Muscle of leg (tissue), 11 donors: ENCODE results near the gene SAMHD1. TPM values are rescaled to one million over a fixed set of nuclear protein-coding genes. Genes with fewer than 3 reads are reported as not detected.
"Not testable (repeated sequence)": the region's sequence is repeated elsewhere in the genome, so short reads cannot be mapped to it uniquely, and the experiment has no call there.

Source experiments
- DNase-seq: peaks from one replicate; pipeline ENCODE4 v3.0.0; 2013
- H3K27ac ChIP-seq: one replicate; pipeline ENCODE4 v1.5.1; 2013; ENCODE audit warnings: mild to moderate bottlenecking, low read length, control low read depth
- H3K27me3 ChIP-seq: one replicate; pipeline ENCODE4 v1.6.1; 2013; ENCODE audit warnings: low read length; ENCODE audit not compliant: control insufficient read depth, insufficient read depth
- H3K36me3 ChIP-seq: one replicate; pipeline ENCODE4 v1.6.1; 2013; ENCODE audit warnings: low read length; ENCODE audit not compliant: control insufficient read depth, insufficient read depth
- H3K4me1 ChIP-seq: one replicate; pipeline ENCODE4 v1.6.1; 2013; ENCODE audit warnings: low read length; ENCODE audit not compliant: control insufficient read depth, insufficient read depth
- H3K4me3 ChIP-seq: one replicate; pipeline ENCODE4 v1.5.1; 2013; ENCODE audit warnings: low read length, control low read depth
- H3K9me3 ChIP-seq: replicated peaks from 2 replicates; pipeline ENCODE4 v1.6.1; 2013; ENCODE audit warnings: low read depth, low read length; ENCODE audit not compliant: control insufficient read depth
- WGBS: methylation state at CpG from one replicate; pipeline ENCODE4 v1.1.5; 2013; ENCODE audit warnings: missing lambda C conversion rate; ENCODE audit not compliant: insufficient coverage; 5-methylcytosine and 5-hydroxymethylcytosine counted together
- polyA plus RNA-seq, 8 donors: library from polyadenylated mRNA; unstranded; fragments of 120-200 nt; gene quantifications; one replicate each; pipeline versions ENCODE4 v1.2.1 to v1.2.3, GENCODE V29; 2013; ENCODE audit warnings: inconsistent platforms in 1 of 8, low replicate concordance in 1 of 8; ENCODE audit not compliant: insufficient read length in 8 of 8, insufficient read depth in 1 of 8
- total RNA-seq: library from RNA; stranded (reverse); fragments of 120-200 nt; gene quantifications from one replicate; pipeline ENCODE4 v1.2.4, GENCODE V29; 2013

The SAMHD1 gene
- total and polyA plus RNA-seq, 9 donors, result 22.1 to 39.9 (median 25.7) TPM

GRCh38 chr20:36984257-36984638, 32.7 kb upstream of the SAMHD1 start:
- DNase-seq, result no peak
- Histone ChIP-seq H3K27me3 (no peaks in the 10 kb centered on the region), H3K9me3 (no peaks in the 10 kb centered on the region), H3K36me3 (no peaks in the 10 kb centered on the region), H3K27ac (no peak overlapping the region), H3K4me3 (no peak overlapping the region), H3K4me1 (no peaks in the 10 kb centered on the region)
- no CpG with 5 or more reads among the region's 6 CpGs for WGBS

- no peaks in the 10 kb centered on the region for H3K4me1 ChIP-seq
- H3K27ac ChIP-seq, result no peak overlapping the region
- no peak for DNase-seq
- no CpG with 5 or more reads among the region's 3 CpGs for WGBS
- no peak overlapping the region for H3K4me3 ChIP-seq
- no peaks in the 10 kb centered on the region for H3K9me3 ChIP-seq
- no peaks in the 10 kb centered on the region for H3K36me3 ChIP-seq
- H3K27me3 ChIP-seq, result no peaks in the 10 kb centered on the region
Measured at GRCh38 chr20:36975099-36975818, 23.8 kb upstream of the SAMHD1 start.

DNA sequence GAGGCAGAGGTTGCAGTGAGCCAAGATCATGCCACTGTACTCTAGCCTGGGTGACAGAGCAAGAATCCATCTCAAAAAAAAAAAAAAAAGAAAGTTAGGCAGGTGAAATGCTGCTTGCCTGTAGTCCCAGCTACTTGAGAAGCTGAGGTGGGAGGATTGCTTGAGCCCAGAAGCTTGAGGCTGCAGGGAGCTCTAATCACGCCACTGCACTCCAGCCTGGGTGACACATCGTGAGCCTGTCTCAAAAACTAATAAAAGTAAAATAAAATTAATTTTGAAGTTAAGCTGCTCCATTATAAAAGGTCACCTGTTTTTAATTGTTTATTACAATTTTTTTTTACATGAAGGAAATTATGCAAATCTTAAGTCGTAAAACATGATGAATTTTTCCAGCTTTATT, 23.2 kb upstream of the SAMHD1 start:
- Histone ChIP-seq H3K4me1 (no peaks in the 10 kb centered on the region), H3K4me3 (no peak overlapping the region), H3K27ac (no peak overlapping the region), H3K27me3 (no peaks in the 10 kb centered on the region), H3K36me3 (no peaks in the 10 kb centered on the region), H3K9me3 (no peaks in the 10 kb centered on the region)
- WGBS, result no CpG with 5 or more reads among the region's 3 CpGs
- DNase-seq, result no peak

- no peak overlapping the region for H3K27ac ChIP-seq
- no peak overlapping the region for H3K4me3 ChIP-seq
- no peaks in the 10 kb centered on the region for H3K27me3 ChIP-seq
- H3K36me3 ChIP-seq, result no peaks in the 10 kb centered on the region
- no peaks in the 10 kb centered on the region for H3K4me1 ChIP-seq
- H3K9me3 ChIP-seq, result no peaks in the 10 kb centered on the region
- WGBS, result no CpG with 5 or more reads among the region's 1 CpG
- DNase-seq, result no peak
Measured at GRCh38 chr20:36971103-36971502, 19.6 kb upstream of the SAMHD1 start.

GRCh38 chr20:36969478-36970186, 18.1 kb upstream of the SAMHD1 start:
- no peaks in the 10 kb centered on the region for H3K27me3 ChIP-seq
- H3K9me3 ChIP-seq, result no peaks in the 10 kb centered on the region
- H3K4me1 ChIP-seq, result no peaks in the 10 kb centered on the region
- 69% methylated on average over 7 of the region's 10 CpGs for WGBS
- H3K36me3 ChIP-seq, result no peaks in the 10 kb centered on the region
- H3K27ac ChIP-seq, result no peak overlapping the region
- no peak overlapping the region for H3K4me3 ChIP-seq
- DNase-seq, result no peak

- Histone ChIP-seq H3K27ac (no peak overlapping the region), H3K36me3 (no peaks in the 10 kb centered on the region), H3K9me3 (no peaks in the 10 kb centered on the region), H3K27me3 (no peaks in the 10 kb centered on the region), H3K4me3 (no peak overlapping the region), H3K4me1 (no peaks in the 10 kb centered on the region)
- DNase-seq, result peak; percentile 52
- WGBS, result 82% methylated on average over 4 of the region's 4 CpGs
Measured at GRCh38 chr20:36969051-36969450, 17.5 kb upstream of the SAMHD1 start.

DNA sequence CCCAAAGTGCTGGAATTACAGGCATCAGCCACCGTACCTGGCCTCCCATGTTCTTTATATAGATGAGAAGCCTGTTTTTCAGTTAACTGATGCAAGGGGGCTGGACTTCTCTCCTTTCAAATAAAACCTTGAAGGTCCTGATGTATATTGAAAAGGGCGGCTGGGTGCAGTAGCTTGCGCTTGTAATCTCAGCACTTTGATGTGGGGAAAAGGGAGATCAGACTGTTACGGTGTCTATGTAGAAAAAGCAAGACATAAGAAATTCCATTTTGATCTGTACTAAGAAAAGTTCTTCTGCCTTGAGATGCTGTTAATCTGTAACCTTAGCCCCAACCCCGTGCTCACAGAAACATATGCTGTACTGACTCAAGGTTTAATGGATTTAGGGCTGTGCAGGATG, 16.1 kb upstream of the SAMHD1 start:
- no peaks in the 10 kb centered on the region for H3K4me1 ChIP-seq
- no peak overlapping the region for H3K4me3 ChIP-seq
- 79% methylated on average over 4 of the region's 5 CpGs for WGBS
- H3K27me3 ChIP-seq, result no peaks in the 10 kb centered on the region
- H3K36me3 ChIP-seq, result no peaks in the 10 kb centered on the region
- H3K27ac ChIP-seq, result no peak overlapping the region
- no peak for DNase-seq
- H3K9me3 ChIP-seq, result peaks cover 2% of the 10 kb centered on the region

- 100% methylated on average over 1 of the region's 3 CpGs for WGBS
- H3K9me3 ChIP-seq, result not testable (repeated sequence)
Measured at GRCh38 chr20:36966965-36967364, 15.5 kb upstream of the SAMHD1 start.

GRCh38 chr20:36962354-36962941, 10.9 kb upstream of the SAMHD1 start:
- H3K36me3 ChIP-seq, H3K4me3 ChIP-seq, H3K4me1 ChIP-seq, H3K27ac ChIP-seq, H3K9me3 ChIP-seq, H3K27me3 ChIP-seq, DNase-seq: not testable (repeated sequence)
- WGBS, result 92% methylated on average over 6 of the region's 9 CpGs

More at GRCh38 chr20:36966965-36967364, 15.5 kb upstream of the SAMHD1 start:
- not testable (repeated sequence) for H3K27me3 ChIP-seq, H3K27ac ChIP-seq, DNase-seq, H3K36me3 ChIP-seq, H3K4me3 ChIP-seq, H3K4me1 ChIP-seq

GRCh38 chr20:36959242-36959641, 7.7 kb upstream of the SAMHD1 start:
- H3K27ac ChIP-seq, result no peak overlapping the region
- H3K4me3 ChIP-seq, result no peak overlapping the region
- no peaks in the 10 kb centered on the region for H3K27me3 ChIP-seq
- 73% methylated on average over 3 of the region's 4 CpGs for WGBS
- no peak for DNase-seq
- H3K9me3 ChIP-seq, result peaks cover 4% of the 10 kb centered on the region
- no peaks in the 10 kb centered on the region for H3K36me3 ChIP-seq
- peaks cover 3% of the 10 kb centered on the region for H3K4me1 ChIP-seq
